Activated T-helper 2 cell treated with anti-CD3 and anti-CD28 coated beads, Interferon-gamma antibody, Interleukin-2, Interleukin-4, amounts not matched to agents 10 μg/mL and 5 μg/mL and 100 μg/mL, durations not matched to agents 14 hours and 24 hours and 36 hours (primary cell): ENCODE results near the gene GATAD2A. TPM values are rescaled to one million over a fixed set of nuclear protein-coding genes. Genes with fewer than 3 reads are reported as not detected.

Source experiments
- DNase-seq: peaks from one replicate; pipeline ENCODE4 v3.0.0; 2021; ENCODE audit warnings: low spot score
- H3K27ac Mint-ChIP-seq: one replicate; pipeline ENCODE4 v1.8.0; 2021; ENCODE audit warnings: mixed read lengths
- H3K27me3 Mint-ChIP-seq: one replicate; pipeline ENCODE4 v1.8.0; 2021; ENCODE audit warnings: low read depth, mixed read lengths
- H3K36me3 Mint-ChIP-seq: one replicate; pipeline ENCODE4 v1.8.0; 2021; ENCODE audit warnings: low read depth, mixed read lengths
- H3K4me1 Mint-ChIP-seq: one replicate; pipeline ENCODE4 v1.8.0; 2021; ENCODE audit warnings: low read depth, mixed read lengths
- H3K4me3 Mint-ChIP-seq: one replicate; pipeline ENCODE4 v1.8.0; 2021; ENCODE audit warnings: low read depth, mild to moderate bottlenecking, moderate library complexity, mixed read lengths
- H3K9me3 Mint-ChIP-seq: one replicate; pipeline ENCODE4 v1.8.0; 2021; ENCODE audit warnings: mixed read lengths
- intact Hi-C: fragments of 100-400 bp; cut with micrococcal nuclease; formaldehyde crosslinking; loops from one replicate; pipeline ENCODE4 v1.15.1; 2023
- total RNA-seq: library from RNA; stranded (reverse); gene quantifications from 2 replicates; pipeline ENCODE4 v1.2.3, GENCODE V29; 2022

The GATAD2A gene
- total RNA-seq, 1 donor from 2014 or later = 128 TPM

- H3K27me3 Mint-ChIP-seq = no peaks in the 10 kb centered on the region
- no peak for DNase-seq
- peak overlapping the region; percentile 70 for H3K27ac Mint-ChIP-seq
- peaks cover 65% of the 10 kb centered on the region for H3K4me1 Mint-ChIP-seq
- H3K36me3 Mint-ChIP-seq = peaks cover 48% of the 10 kb centered on the region
- H3K9me3 Mint-ChIP-seq = no peaks in the 10 kb centered on the region
- peak overlapping the region; percentile 47 for H3K4me3 Mint-ChIP-seq
- intact Hi-C loops = loop anchor here (2.0 kb wide), 1 partner anchor 16 kb away; no protein-coding TSS in a partner anchor
These were observed 69.7 kb downstream of the GATAD2A start for GRCh38 chr19:19475015-19475765.

DNA sequence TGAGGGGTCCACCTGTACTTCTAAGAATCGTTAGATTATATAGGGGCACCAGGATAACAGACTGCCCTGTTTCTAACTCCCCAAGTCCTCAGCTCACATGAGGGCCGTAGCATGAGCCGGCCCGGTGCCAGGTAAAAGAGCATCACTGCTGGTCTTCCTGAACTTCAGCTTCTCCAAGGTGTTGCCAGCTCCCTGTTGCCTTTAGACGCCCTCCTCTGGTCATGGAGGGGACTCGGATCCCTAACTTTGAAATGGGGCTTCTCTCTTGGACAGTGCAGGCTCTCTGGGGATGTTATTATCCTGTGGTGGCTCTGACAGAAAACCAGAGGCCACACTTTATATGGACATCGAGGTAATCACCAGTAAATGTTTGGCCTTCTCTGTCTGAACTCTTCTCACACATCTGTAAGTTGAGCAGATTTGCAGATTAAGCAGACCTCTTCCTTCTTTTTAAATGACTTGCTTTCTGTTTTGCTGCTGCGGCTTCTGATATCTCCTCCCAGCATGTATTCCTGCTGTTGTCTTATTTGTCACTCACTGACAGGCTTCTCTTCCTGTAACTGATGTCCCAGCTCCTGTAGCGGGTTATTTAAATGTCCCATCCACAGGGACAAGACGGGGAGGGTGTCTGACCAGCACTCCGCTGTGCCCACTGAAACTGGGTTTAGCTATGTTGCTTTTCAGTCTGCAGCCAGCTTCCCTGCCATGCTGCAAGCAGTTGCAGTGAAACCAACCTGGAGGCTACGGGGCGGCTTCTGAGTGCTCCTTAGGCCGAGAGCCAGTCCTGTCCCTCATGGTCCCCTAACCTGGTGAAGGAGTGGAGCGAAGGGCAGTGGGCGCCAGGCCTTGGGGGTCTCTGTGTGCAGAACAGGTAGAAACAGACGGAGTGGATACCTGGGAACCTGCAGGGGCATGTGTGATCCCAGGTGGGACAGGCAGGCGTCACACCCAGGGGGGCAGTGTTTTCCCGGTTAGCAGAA, 70.7 kb downstream of the GATAD2A start:
- Mint-ChIP-seq H3K27ac (peak overlapping the region; percentile 70), H3K9me3 (no peaks in the 10 kb centered on the region), H3K36me3 (peaks cover 46% of the 10 kb centered on the region), H3K4me3 (peak overlapping the region; percentile 47), H3K4me1 (peaks cover 72% of the 10 kb centered on the region), H3K27me3 (no peaks in the 10 kb centered on the region)
- no peak for DNase-seq
- intact Hi-C loops = loop anchor here (2.0 kb wide), 1 partner anchor 17 kb away; no protein-coding TSS in a partner anchor

- DNase-seq = no peak
- intact Hi-C loops = no loop called here
- Mint-ChIP-seq H3K4me3 (no peak overlapping the region), H3K9me3 (no peaks in the 10 kb centered on the region), H3K27ac (no peak overlapping the region), H3K36me3 (peaks cover 31% of the 10 kb centered on the region), H3K27me3 (no peaks in the 10 kb centered on the region), H3K4me1 (peaks cover 62% of the 10 kb centered on the region)
These were observed 72.4 kb downstream of the GATAD2A start for GRCh38 chr19:19477705-19478383.

GRCh38 chr19:19480688-19481087, 75.2 kb downstream of the GATAD2A start:
- Mint-ChIP-seq H3K36me3 (peaks cover 23% of the 10 kb centered on the region), H3K9me3 (no peaks in the 10 kb centered on the region), H3K27me3 (no peaks in the 10 kb centered on the region), H3K4me3 (no peak overlapping the region), H3K27ac (peak overlapping the region; percentile 33), H3K4me1 (peaks cover 41% of the 10 kb centered on the region)
- no peak for DNase-seq
- intact Hi-C loops = no loop called here

GRCh38 chr19:19482809-19483596, 77.5 kb downstream of the GATAD2A start:
- no peak overlapping the region for H3K4me3 Mint-ChIP-seq
- no peak for DNase-seq
- peaks cover 25% of the 10 kb centered on the region for H3K4me1 Mint-ChIP-seq
- intact Hi-C loops = no loop called here
- H3K36me3 Mint-ChIP-seq = peaks cover 19% of the 10 kb centered on the region
- H3K27ac Mint-ChIP-seq = no peak overlapping the region
- H3K9me3 Mint-ChIP-seq = no peaks in the 10 kb centered on the region
- no peaks in the 10 kb centered on the region for H3K27me3 Mint-ChIP-seq

GRCh38 chr19:19485161-19485997, 79.9 kb downstream of the GATAD2A start:
- no peak for DNase-seq
- H3K36me3 Mint-ChIP-seq = peaks cover 11% of the 10 kb centered on the region
- no peaks in the 10 kb centered on the region for H3K9me3 Mint-ChIP-seq
- intact Hi-C loops = loop anchor here (5.0 kb wide), 1 partner anchor 38 kb away; no protein-coding TSS in a partner anchor
- no peak overlapping the region for H3K4me3 Mint-ChIP-seq
- H3K4me1 Mint-ChIP-seq = peaks cover 38% of the 10 kb centered on the region
- H3K27ac Mint-ChIP-seq = no peak overlapping the region
- H3K27me3 Mint-ChIP-seq = no peaks in the 10 kb centered on the region

GRCh38 chr19:19485998-19486290, 80.5 kb downstream of the GATAD2A start:
- intact Hi-C loops = loop anchor here (5.0 kb wide), 1 partner anchor 39 kb away; no protein-coding TSS in a partner anchor
- Mint-ChIP-seq H3K36me3 (peaks cover 13% of the 10 kb centered on the region), H3K27ac (no peak overlapping the region), H3K9me3 (no peaks in the 10 kb centered on the region), H3K4me3 (no peak overlapping the region), H3K4me1 (peaks cover 38% of the 10 kb centered on the region), H3K27me3 (no peaks in the 10 kb centered on the region)
- DNase-seq = no peak

DNA sequence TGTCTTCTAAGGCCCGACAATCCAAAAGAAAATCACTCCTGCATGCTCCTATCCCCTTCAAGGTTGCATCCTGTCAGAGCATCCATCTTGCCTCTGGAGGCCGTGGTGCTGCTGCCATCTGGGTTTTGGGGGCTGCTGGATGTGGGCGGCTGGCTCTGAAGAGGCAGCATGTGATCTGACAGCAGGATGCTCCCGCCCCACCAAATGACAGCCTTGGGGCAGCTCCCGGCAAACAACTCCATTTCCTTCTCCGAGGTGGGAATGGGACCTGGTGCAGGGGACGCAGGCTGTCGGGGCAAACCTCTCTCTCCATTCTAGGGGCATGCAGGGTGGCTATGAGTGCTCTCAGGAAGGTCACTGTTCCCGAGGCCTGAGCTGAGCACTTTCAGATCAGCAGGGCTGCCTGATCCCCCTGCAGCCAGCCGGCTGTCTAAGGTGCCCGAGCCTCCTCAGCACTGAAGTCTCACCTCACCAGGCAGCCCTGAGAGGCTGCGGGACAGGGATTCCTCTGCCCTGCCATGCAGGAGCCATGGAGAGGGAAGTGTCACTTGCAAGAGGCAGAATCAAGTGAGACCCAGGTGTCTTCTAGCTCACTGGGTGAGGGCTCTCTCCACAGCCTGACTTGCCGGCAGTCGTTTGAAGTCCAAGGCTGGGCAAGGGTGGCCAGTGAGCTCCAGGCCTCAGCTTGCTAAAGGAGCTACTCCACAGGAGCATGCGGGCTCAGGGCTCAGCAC, 81.0 kb downstream of the GATAD2A start:
- H3K9me3 Mint-ChIP-seq = no peaks in the 10 kb centered on the region
- no peaks in the 10 kb centered on the region for H3K27me3 Mint-ChIP-seq
- H3K4me3 Mint-ChIP-seq = no peak overlapping the region
- H3K27ac Mint-ChIP-seq = peak overlapping the region; percentile 42
- intact Hi-C loops = loop anchor here (5.0 kb wide), 1 partner anchor 39 kb away; no protein-coding TSS in a partner anchor
- H3K36me3 Mint-ChIP-seq = peaks cover 15% of the 10 kb centered on the region
- H3K4me1 Mint-ChIP-seq = peaks cover 36% of the 10 kb centered on the region
- no peak for DNase-seq

DNA sequence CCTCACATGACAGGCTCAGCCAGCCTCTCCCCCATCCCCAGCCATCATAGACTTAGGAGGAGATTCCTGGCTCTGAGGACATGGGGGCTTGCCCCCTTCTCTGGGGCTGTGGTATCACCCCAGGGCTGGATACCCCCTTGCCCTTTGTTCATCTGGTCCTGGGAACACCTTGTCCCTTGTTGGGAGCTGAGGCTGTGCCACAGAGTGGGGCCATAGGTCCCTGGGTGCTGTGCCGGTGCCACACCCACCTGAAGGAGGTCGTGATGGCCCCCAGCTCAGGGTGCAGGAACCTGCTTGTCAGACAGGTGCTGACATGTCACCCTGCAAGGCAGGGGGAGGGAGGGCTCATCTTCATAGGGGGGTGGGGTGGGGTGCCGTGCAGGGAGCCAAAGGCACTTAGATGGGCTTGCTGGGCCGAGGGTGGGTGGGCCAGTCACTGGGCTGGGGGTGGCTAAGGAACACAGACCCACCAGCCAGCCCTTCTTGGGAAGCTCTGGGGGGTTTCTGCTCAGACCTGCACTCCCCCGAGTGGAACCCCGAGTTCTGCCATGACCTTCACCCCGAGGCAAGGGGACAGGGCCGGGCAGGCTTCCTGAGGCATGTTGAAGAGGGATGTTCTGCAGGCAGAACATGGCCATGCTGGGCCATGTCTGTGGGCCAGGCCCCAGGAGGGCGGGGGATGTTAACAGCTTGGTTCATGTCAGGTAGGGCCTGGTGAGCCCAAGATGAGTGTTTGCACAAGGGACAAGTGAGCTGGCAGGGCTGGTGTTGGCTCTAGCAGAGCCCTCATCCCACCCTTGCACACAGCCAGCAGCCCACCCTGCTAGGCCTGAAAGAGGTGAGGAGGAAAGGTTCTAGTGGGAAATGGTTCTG, 81.8 kb downstream of the GATAD2A start:
- intact Hi-C loops = loop anchor here (5.0 kb wide), 1 partner anchor 40 kb away; no protein-coding TSS in a partner anchor
- no peak for DNase-seq
- H3K27ac Mint-ChIP-seq = peak overlapping the region; percentile 98
- H3K27me3 Mint-ChIP-seq = no peaks in the 10 kb centered on the region
- H3K4me1 Mint-ChIP-seq = peaks cover 36% of the 10 kb centered on the region
- H3K9me3 Mint-ChIP-seq = no peaks in the 10 kb centered on the region
- no peak overlapping the region for H3K4me3 Mint-ChIP-seq
- peaks cover 16% of the 10 kb centered on the region for H3K36me3 Mint-ChIP-seq
